HG03575 (cell line): ENCODE measurements around the gene CXCR6.

ENCODE experiments used
- ATAC-seq: cut with Tn5 transposase; IDR thresholded peaks from one replicate; pipeline ENCODE4 v1.9.1; 2021; ENCODE audit not compliant: unreplicated experiment, insufficient number of reproducible peaks, low FRiP score; ENCODE audit errors: extremely low read depth

CXCR6 gene

DNA sequence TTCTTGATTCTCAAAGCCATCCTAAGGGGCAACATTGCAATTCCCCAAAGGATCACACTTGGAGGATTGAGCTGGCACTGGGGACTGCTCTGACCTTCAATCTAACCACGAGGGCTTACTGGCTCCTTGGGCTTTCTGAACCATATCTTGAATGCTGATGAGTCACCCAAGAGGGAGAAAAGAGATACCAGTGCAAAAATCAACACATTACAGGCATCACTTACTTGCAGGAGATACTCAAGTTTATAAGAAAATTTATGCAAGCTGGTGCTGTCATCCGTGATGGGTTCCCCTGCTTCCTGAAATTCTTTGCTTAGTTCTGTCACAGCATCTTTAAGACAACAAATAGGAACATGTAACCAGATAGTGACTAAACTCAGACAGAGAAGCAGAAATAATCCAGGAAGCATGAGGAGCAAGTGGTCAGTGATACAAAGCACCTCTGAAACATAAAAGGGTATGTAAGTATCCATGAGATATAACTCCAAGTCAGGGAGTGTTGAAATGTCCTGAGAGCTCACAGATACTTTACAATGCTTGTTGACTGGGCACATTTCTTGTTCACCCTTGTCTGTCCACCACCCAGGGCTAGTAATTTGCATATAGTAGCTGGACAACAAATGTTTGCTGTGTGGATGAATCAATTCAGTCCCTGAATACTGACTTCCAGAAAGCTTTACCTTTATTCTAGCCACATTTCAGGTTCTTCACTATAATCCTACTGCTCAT lies 38.2 kb downstream of the CXCR6 start:
- no peak for ATAC-seq

DNA sequence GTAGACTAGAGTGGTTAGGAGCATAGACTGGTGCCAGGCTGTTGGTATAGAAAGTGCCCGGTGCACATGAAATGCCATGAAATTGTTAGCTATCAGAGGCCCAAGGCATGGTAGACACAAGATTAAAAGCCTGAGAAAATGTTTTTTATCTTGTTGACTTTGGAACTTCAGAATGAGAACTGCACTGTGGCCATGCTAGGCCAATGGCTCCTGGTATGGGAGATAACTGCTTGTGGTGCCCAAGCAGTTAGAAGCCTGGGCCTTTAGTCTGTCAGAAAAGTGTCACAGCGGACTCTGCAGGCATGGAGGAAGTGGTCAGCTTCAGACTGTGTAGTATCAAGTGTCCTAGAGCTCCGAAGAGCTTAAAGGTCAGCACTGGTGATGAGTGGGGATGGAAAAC lies 40.5 kb downstream of the CXCR6 start:
- no peak for ATAC-seq

DNA sequence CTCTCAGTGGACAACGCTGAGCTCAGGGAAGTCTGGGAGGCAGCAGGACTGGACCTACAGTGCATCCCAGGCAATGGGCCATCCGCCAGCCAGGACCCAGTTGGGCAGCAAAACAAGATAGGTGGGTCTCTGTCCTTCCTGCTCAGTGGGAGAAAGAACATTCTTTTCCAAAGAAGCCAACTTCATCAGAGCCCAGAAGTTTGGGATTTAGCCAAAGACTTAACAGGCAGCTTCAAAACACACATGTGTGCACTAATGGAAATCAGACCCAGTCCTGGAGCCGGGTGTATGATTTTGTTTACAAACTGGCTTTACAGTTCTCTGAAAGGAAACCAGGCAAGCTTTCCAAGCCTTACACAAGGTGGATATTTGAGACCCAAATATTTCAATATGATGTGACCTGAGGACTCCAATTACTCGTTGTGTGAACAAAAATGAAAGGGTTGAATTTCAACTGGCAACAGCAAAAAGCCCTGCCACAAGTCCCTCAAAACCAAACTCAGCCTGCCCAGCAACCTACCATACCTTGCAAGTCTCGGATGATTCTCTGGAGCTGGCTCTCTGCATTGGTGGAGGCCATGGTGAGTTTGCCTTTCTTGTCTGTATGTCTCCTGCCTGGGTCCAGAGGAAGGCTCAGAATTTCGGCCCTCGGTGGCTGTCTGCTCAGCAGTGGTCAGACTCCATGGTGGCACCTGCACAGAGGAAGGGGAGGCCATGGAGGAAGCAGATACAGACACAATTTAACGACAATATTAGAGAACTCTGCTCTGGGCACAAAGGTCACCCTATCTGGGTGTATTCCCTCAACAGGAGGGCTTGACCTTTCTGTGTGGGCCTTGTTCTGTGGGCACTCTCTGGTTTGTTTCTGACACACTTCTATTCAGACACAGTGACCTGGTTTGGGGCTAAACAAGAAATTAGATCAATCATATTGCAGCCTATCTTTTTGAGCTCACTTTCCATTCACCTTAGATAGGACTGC lies 41.4 kb downstream of the CXCR6 start:
- no peak for ATAC-seq

DNA sequence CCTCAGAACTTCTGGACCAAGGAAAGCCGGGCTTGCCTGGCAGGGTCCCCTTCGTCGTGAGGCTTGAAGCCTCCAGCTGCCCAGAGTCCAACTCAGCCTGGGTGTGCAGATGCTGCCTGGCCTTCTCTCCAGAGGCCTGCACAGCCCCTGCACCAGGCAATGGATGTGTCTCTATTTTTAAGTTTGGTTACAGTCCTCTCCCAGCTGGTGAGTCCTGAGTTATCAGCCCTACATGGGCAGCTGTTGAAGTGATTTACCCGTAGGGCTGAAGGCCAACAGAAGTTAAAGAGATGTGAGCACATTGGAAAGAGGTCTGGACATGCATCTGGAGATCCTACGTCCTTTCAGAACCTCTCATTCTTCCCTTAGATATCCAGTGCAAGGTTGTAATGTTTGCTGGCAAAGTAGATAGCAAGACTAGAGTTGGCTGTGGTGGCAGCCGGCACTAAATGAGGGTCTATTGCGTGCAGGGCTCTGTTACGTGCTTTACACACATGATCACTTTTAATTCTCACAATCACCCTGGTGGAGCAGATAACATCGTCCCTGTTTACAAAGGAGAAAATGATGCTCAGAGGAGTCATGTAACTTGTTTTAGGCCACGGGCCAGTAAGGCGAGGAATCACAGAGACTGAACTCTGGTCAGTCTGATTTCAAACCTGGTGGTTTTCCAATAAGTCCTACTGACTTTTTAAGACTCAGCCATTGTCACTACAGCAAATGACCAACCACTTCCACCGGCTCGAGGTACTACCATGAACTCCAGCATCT lies 42.5 kb downstream of the CXCR6 start:
- ATAC-seq, result no peak

DNA sequence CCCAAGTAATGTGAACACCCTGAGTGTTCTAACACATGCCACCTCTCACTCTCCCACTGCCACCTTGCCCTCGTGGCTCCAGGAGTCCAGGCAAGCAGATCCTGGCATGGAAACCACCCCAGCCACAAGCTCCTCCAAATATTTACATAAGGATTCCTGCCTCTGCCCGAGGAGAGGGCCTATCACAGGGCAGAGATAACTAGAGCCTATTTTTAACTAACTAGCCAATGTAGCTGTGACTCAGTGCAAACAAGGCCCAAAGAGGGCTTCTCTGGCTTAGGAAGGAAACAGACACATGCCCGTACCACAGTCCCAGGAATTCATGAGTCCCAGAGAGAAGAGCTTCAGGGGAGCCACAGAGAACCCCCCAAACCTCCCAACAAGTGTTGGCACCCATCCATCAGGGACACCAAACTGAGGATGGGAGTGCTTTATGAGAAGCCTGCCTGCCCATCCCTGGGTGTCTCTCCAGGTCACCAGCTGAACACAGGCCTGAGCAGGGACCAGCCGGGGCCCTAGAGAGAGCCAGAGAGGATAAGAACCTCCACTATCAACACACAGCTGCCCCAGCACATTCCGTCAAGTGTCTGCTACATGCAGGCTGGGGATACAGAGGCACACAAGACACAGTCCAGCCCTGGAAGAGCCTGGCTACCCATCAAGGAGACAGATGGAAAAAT lies 43.2 kb downstream of the CXCR6 start:
- no peak for ATAC-seq

DNA sequence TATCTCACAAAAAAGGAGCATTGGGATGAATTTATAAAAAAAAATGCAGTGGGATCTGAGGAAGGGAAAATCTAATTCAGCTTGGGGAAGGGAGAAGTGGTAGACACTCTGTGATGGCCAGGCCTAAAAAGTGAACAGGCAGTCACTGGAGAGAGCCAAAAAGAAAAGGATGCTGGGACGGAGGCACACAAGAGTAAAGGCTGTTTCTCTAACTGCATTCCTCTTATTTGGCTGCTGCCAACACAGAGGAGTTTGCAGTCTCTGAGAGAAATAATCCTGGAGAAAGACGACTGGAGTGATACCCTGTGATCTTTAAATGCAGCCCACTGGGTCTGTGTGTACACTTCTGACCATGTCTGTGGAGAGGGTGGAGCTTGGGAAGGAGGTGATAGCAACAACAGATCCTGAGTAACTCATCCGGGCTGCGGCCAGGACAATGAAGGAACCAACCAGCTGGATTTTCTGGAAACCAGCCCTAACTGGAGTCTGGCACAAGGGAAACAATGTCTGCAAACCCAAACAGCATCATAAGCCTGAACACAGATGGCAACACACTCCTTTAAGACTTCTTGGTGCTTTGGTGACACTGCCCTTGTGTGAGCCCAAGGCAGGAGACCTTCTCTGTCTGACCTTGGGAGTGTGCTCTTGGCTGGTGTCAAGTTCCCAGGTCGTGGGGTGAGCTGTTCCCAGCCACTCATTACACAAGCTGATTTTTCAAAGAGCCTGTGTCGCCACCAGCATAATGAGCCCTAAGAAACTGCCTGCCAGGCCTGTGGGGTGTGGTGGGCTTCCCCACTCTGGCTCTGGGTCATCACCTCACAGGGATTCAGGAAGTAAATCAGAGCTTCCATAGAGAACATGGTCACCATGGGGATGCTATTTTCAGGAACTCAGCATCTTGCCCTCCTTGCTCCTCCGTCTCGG lies 44.4 kb downstream of the CXCR6 start:
- no peak for ATAC-seq

DNA sequence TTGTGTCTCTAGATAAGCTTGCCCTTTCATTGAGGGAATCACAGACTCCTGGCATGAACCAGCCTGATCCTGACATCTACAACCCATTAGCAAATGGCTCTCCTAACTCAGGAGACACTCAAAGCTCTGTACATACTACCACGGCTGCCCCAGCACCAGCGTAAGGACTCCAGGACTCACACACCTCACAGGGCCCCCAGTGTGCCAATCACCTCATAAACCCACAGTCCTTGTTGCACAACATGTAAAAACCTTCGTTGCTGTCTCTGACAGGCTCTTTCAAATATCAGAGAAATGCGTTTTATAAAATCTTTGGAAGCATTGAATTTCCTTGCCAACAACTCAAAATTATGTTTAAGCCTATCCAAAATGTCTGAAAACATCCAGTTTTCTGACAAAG lies 45.1 kb downstream of the CXCR6 start:
- ATAC-seq, result no peak

DNA sequence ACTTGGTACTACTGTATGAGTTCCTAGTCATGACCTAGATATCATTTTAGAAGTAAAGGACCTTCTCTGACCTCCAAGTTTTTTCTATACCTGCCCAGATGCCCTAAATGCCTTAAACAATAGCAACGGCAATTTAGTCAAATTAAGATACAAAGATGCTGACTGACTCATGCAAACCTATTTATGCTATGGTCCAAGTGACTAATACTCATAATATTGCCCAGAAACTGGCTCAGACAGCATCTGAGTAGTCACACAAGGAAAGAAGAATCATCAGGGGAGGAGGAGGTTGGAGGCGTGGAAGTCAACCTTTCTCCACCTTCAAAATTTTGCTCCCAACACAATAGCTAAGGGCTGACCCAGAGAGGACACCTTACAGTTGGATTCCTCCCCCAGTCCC lies 45.5 kb downstream of the CXCR6 start:
- no peak for ATAC-seq

DNA sequence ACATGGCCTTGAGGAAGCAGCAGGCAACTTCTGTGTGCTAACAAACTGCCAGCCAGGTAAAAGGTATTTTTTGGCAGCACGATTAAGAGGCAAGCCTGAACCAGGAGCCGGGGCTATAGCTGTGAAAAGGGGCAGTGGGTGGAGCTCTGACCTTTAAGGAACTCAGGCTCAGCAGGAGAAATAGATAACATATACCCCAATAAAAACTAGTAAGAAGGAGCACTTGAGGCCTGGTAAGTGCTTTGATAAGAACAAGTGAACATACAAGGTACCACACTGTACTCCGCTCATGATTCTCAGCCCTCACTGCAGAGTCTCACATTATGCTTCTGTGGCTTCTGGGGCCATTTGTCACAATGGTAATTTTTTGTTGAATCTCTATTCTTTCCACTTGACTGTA lies 46.9 kb downstream of the CXCR6 start:
- ATAC-seq, result no peak

DNA sequence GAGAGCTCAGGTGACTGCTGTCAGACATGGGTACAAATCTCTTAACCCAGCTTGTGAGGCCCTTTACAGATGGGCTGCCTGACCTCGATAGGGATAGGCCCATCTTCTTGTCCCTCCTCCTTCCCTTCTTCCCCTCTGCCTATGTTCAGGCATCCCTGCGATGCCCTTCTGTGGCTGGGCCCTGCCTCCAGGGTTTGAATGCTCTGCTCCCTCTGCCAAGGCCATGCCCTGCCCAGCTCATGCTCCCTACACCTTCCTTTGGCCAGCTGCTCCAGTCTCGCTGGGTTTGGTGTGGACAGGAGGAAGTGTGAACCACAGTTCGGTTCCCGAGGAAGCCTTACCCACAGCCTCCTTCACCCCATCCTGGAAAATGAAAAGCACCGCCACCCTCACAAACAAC lies 48.1 kb downstream of the CXCR6 start:
- ATAC-seq, result no peak

DNA sequence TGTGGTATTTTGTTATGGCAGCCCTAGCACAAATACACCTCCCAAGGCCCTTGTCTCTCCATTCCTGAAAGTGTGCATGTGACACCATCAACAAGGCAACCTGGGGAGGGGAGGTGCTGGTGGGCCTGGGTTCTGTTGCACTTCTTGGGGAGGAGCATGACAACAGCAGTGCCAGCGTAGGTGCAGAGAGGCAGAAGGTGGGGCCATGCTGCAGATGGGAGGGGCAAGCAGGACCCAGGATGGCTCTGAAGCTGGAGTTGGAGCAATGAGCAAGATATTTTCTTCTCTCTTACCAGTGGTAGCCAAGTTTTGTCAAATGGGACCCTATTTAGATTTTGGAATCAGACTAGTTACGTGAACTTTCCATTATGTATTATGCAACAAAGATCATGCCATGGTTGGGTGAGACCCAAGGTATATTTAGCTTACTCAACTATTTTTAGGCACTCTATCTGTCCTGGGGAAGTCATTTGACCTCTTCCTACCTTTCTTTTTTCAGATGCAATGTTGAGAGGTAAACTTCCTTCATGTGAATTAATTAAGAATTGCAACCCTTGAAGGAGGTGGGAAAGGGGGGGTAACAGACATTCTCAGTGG lies 49.0 kb downstream of the CXCR6 start:
- no peak for ATAC-seq

DNA sequence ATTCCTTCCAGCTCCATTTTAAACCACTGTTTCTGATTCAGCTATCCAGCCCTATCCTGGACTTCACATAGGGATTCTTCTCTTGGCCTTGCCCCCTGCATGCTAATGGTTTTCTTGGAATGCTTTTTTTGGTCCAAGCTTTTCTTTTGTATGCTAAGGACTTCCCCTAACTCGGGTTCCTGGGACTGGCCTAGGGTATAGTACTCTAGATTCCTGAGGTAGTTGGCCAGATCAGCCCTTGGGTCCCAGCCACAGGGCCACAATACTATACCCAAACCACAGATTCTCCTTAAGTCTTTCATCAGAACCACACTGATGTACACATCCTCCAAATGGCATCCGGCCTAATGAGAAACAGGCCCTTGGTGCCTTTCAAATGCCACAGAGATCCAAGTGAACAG lies 49.6 kb downstream of the CXCR6 start:
- no peak for ATAC-seq

DNA sequence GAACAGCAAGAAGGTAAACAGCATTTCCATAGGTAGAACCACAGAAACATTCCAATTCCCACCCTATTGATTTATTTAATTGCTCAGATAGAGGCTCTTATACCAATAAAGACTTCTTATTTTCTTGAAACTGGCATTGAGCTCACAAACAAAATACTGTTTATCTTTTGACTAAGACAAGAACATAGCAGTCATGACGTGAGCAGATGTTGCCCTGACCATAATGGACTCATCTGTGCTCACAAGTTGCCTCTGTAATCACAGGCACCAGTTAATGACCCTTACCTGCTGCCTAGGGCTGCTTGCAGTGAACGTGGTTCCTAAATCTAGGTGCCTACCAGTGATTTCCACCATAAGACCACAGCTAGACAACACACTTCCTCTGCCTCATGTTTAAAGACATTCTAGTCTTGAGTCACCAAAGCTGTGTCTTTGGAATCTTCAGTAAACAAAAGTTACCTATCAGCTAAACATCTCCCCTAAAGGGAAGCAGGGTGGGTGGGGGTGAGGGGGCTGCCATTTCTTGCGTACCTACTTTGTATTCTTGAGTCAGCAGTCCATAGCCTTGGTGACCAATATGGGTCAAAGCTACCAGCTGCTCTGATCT lies 50.3 kb downstream of the CXCR6 start:
- ATAC-seq, result no peak

DNA sequence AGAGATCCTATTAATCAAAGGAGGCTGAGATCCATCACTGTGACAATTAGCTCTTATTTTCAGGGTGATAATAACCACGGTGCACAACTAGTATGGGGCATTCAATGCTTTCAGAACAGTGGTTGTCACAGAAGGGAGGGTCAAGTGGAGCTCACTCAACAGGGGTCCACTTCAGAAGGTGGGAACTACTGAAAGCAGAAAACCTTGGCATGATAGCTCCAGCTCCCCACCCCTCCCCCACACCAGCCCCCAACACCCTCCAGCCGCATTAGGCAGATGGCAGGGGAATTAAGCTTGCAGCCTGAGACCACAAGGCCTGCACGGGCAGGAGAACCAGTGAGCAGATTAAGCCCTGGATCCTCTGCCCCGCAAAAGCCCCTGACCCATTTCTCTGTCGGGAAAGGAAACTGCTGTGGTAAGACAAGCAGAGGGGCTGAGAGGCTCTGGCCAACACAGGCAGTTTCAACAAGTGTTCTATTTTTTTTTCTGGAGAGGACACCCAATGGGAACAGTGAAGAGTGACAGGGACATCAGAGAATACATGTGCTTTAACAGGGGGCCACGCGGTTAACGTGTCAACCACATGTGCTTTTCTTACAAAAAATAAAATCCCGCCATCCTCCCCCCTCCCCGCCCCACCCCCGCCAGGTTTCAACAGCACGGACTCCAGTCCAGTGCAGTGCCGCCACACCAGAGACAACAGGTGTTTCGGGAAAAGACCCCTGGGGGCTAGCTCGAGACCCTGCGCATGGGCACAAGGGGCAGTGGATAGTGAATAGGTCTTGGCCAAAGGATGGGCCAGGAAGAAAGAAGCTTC lies 51.4 kb downstream of the CXCR6 start:
- no peak for ATAC-seq

DNA sequence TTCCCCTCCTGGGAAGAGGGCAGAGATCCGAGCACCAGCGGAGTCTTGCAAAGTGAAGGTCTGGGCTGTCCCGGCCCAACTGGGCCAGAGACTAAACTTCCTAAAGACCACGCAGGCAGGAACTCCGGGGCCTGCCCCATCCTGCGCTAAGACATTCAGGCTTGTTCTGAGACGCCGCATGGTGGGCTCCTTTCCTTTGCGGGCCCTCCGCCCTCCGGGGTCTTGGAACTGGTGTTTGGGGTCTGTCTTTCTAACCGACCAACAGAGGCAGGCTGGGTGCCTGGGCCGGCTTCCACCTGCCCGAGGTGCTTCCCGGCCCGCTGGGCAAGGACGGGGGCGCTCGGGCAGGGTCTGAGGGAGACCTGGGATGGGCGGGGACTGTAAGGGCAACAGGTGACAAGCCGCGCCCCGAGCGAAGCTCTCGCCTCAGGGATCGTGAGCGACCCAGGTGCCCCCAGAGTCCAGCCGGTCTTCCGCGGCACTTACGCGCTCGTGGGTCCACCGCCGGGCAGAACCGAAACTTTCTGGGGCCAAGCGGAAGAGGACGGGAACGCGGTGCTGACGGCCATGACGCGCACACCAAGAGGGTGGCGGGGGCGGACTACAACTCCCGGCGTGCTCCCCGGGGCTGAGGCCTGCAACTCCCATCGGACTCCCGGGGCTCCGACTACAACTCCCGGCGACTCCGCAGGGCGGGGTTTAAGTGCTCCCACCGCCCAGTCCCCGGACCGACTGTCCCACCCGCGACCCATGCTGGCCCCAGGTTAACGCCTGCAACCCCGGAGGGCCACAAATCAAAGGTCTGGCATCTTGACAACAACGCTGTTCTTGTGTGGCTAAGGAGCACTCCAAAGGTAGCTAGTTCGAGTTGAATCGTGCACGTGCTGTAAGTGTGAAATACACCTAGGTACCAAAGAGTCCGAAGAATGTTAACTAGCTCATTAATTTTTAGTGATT lies 52.2 kb downstream of the CXCR6 start, which contains the start of gene FYCO1:
TSS of gene FYCO1 (minus strand) at position 589 of the 957 bp plus-strand sequence. CDS start 10,914 bp downstream, outside the sequence.
- no peak for ATAC-seq
